ENCODE data around the gene SPX.

The SPX gene

DNA sequence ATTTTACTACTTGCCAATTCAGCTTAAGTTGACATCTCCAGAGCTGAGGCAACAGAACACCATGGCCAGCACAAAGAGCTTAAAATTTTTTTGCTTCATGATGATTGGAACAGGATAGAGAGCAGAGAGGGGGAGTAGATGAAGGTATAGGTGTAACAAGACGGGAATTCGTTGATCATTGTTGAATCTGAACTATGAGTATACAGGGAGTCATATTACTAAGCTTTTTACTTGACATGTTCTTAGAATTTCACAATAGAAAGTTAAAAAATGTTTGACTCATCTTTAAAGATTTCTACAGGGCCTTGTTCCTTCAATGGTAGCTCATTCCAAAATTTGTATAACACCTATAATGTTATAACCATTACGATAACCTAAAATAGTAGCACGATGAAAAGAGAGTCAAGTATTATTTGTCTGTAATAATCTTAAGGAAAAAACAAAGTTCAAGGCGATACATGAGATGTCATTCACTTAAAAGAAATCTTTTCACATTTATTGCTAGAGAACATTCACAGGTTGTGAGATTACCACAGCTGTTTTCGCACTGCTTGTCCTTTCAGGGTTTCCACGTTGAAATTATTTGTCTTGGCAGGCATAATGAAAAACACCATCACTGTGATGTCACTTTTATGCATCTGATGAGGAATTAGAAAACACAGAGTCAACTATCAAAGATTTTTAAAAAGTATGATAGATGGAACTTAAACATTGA, 33.9 kb downstream of the SPX start:
- no peaks in the 10 kb centered on the region for H3K9me3 ChIP-seq (ENCODE audit: control insufficient read depth in 1 of 2, low read length in 2 of 2)
- H3K27me3 ChIP-seq (ENCODE audit: low read depth, low read length), result no peaks in the 10 kb centered on the region
- no peaks in the 10 kb centered on the region for H3K4me1 ChIP-seq (ENCODE audit: control insufficient read depth in 1 of 2, insufficient read depth in 2 of 2, low read length in 2 of 2)
- no peaks in the 10 kb centered on the region for H3K36me3 ChIP-seq (ENCODE audit: control insufficient read depth in 1 of 2, insufficient read depth in 2 of 2, low read length in 2 of 2)
- H3K27ac ChIP-seq (ENCODE audit: low read length), result no peak overlapping the region
- no peak overlapping the region for H3K4me3 ChIP-seq (ENCODE audit: low read depth in 1 of 2, low read length in 2 of 2)

DNA sequence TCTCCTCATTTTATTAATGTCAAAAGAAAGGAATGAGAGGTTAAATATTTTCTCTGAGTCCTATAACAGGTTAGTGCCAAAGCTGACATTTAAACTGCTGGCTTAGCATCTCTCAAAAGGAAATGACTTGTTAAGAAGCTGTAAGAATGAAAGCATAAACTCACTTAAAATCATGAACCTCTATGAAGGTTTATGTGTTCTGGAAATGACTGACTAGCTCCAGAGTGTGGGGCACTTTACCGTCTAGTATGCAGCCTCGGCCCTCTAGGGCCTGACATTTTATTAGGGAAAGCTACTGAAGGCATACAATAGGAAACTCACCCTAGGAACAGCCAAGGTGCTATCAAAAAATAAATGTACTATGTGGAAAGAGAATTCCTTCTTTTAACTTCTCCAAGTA, 35.1 kb downstream of the SPX start:
- Histone ChIP-seq H3K36me3 (ENCODE audit: control insufficient read depth in 1 of 2, insufficient read depth in 2 of 2, low read length in 2 of 2) (no peaks in the 10 kb centered on the region), H3K27ac (ENCODE audit: low read length) (no peak overlapping the region), H3K27me3 (ENCODE audit: low read depth, low read length) (no peaks in the 10 kb centered on the region), H3K9me3 (ENCODE audit: control insufficient read depth in 1 of 2, low read length in 2 of 2) (no peaks in the 10 kb centered on the region), H3K4me3 (ENCODE audit: low read depth in 1 of 2, low read length in 2 of 2) (no peak overlapping the region), H3K4me1 (ENCODE audit: control insufficient read depth in 1 of 2, insufficient read depth in 2 of 2, low read length in 2 of 2) (no peaks in the 10 kb centered on the region)

GRCh38 chr12:21562859-21563258, 36.8 kb downstream of the SPX start:
- Histone ChIP-seq H3K9me3 (ENCODE audit: control insufficient read depth in 1 of 2, low read length in 2 of 2) (no peaks in the 10 kb centered on the region), H3K27ac (ENCODE audit: low read length) (no peak overlapping the region), H3K36me3 (ENCODE audit: control insufficient read depth in 1 of 2, insufficient read depth in 2 of 2, low read length in 2 of 2) (no peaks in the 10 kb centered on the region), H3K4me1 (ENCODE audit: control insufficient read depth in 1 of 2, insufficient read depth in 2 of 2, low read length in 2 of 2) (no peaks in the 10 kb centered on the region), H3K4me3 (ENCODE audit: low read depth in 1 of 2, low read length in 2 of 2) (no peak overlapping the region), H3K27me3 (ENCODE audit: low read depth, low read length) (no peaks in the 10 kb centered on the region)

DNA sequence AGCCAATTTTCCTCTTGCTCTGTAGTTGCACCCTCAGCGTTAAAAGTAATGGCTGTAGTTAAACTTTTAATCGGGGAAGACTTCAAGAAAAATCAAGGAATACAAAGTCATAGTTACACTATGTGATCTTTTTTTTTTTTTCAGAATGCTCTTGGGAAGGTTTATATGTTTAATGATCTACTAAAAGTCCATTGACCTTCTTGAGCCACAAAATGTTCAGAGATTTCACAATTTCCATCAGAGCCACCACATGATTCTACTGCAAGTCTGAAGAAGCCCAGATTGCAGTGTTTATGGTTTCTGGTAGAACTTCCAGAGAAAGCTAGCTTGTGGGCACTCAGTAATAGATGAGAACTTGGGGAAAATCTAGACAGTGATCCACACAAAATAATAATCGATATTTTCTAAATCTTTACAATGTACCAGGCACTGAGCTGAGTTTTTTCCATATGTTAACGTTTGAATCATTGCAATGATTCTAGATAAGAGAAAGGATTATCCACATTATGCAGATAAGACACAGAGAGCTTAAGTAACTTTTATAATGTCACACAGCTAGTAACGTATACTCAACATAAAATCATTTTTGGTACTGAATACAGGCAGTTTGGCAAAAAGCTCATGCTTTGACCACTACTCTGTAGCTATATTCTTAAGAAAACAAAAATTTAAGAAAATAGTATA, 40.3 kb downstream of the SPX start:
- Histone ChIP-seq H3K4me1 (ENCODE audit: control insufficient read depth in 1 of 2, insufficient read depth in 2 of 2, low read length in 2 of 2) (no peaks in the 10 kb centered on the region), H3K27me3 (ENCODE audit: low read depth, low read length) (no peaks in the 10 kb centered on the region), H3K9me3 (ENCODE audit: control insufficient read depth in 1 of 2, low read length in 2 of 2) (no peaks in the 10 kb centered on the region), H3K36me3 (ENCODE audit: control insufficient read depth in 1 of 2, insufficient read depth in 2 of 2, low read length in 2 of 2) (no peaks in the 10 kb centered on the region), H3K4me3 (ENCODE audit: low read depth in 1 of 2, low read length in 2 of 2) (no peak overlapping the region), H3K27ac (ENCODE audit: low read length) (no peak overlapping the region)

DNA sequence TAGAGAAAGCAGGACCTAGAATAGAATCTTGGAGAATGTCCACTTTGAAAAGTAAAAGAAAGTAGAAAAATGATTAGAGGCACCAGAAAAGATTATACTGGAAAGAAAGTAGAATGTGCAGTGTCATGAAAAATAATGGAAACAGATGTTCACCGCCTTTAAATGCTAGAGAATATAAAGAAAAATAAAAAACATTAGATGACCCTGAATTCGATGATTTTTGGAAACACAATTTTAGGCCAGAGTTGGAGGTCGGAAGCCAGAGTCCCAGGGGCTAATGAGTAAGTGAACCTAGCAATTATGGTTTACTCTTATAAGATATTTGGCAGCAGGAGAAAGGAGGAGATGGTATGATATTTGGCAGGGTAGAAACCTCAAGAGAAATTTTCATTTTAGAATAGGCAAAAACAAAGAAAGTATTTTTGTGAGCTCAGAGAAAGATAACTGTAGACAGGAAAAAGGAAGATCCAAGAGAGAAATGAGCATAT, 40.9 kb downstream of the SPX start:
- Histone ChIP-seq H3K27me3 (ENCODE audit: low read depth, low read length) (no peaks in the 10 kb centered on the region), H3K4me3 (ENCODE audit: low read depth in 1 of 2, low read length in 2 of 2) (no peak overlapping the region), H3K4me1 (ENCODE audit: control insufficient read depth in 1 of 2, insufficient read depth in 2 of 2, low read length in 2 of 2) (no peaks in the 10 kb centered on the region), H3K36me3 (ENCODE audit: control insufficient read depth in 1 of 2, insufficient read depth in 2 of 2, low read length in 2 of 2) (no peaks in the 10 kb centered on the region), H3K27ac (ENCODE audit: low read length) (no peak overlapping the region), H3K9me3 (ENCODE audit: control insufficient read depth in 1 of 2, low read length in 2 of 2) (no peaks in the 10 kb centered on the region)

DNA sequence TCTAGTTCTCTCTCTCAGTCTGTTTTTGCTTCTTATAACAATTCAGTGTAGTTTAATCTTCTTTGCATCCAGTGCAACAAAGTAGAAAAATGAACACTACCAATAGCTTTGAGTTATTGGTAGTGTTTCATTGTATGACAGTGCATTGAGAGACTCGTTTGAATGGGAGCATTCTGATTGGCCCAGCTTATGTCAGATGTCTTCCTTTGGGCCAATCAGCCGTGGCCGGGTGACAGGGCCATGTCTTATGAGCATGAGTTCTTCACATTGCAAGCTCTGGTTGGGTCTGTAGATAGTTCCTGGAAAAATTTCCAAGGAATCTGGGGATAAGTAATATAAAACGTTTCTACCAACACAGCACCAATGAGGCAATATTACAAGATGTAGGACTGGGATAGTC, 42.0 kb downstream of the SPX start:
- H3K9me3 ChIP-seq (ENCODE audit: control insufficient read depth in 1 of 2, low read length in 2 of 2), result no peaks in the 10 kb centered on the region
- no peak overlapping the region for H3K4me3 ChIP-seq (ENCODE audit: low read depth in 1 of 2, low read length in 2 of 2)
- H3K27ac ChIP-seq (ENCODE audit: low read length), result no peak overlapping the region
- H3K27me3 ChIP-seq (ENCODE audit: low read depth, low read length), result no peaks in the 10 kb centered on the region
- H3K4me1 ChIP-seq (ENCODE audit: control insufficient read depth in 1 of 2, insufficient read depth in 2 of 2, low read length in 2 of 2), result no peaks in the 10 kb centered on the region
- H3K36me3 ChIP-seq (ENCODE audit: control insufficient read depth in 1 of 2, insufficient read depth in 2 of 2, low read length in 2 of 2), result no peaks in the 10 kb centered on the region

DNA sequence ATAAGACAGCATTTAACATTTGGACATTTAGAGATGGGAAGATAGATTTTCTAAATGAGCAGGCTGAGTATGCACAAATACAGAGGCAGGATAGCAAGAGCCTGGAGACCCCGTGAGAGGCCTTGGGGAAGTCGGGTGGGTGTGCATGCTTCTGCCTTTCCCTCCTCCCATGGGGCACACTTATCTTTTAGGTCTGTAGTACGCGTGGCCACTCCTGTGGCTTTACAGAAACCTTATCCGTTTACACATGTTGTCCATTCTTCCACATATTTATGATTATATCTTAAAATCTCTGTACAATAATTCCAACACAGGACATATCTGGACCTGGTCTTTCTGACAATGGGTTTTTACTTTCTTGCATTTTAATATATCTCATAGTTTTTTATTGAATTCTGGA, 45.0 kb downstream of the SPX start:
- H3K4me1 ChIP-seq (ENCODE audit: control insufficient read depth in 1 of 2, insufficient read depth in 2 of 2, low read length in 2 of 2), result no peaks in the 10 kb centered on the region
- no peaks in the 10 kb centered on the region for H3K36me3 ChIP-seq (ENCODE audit: control insufficient read depth in 1 of 2, insufficient read depth in 2 of 2, low read length in 2 of 2)
- H3K4me3 ChIP-seq (ENCODE audit: low read depth in 1 of 2, low read length in 2 of 2), result no peak overlapping the region
- H3K27me3 ChIP-seq (ENCODE audit: low read depth, low read length), result no peaks in the 10 kb centered on the region
- no peak overlapping the region for H3K27ac ChIP-seq (ENCODE audit: low read length)
- no peaks in the 10 kb centered on the region for H3K9me3 ChIP-seq (ENCODE audit: control insufficient read depth in 1 of 2, low read length in 2 of 2)

GRCh38 chr12:21573733-21574358, 47.8 kb downstream of the SPX start:
- H3K4me1 ChIP-seq (ENCODE audit: control insufficient read depth in 1 of 2, insufficient read depth in 2 of 2, low read length in 2 of 2), result no peaks in the 10 kb centered on the region
- H3K36me3 ChIP-seq (ENCODE audit: control insufficient read depth in 1 of 2, insufficient read depth in 2 of 2, low read length in 2 of 2), result no peaks in the 10 kb centered on the region
- H3K9me3 ChIP-seq (ENCODE audit: control insufficient read depth in 1 of 2, low read length in 2 of 2), result no peaks in the 10 kb centered on the region
- no peak overlapping the region for H3K4me3 ChIP-seq (ENCODE audit: low read depth in 1 of 2, low read length in 2 of 2)
- H3K27me3 ChIP-seq (ENCODE audit: low read depth, low read length), result no peaks in the 10 kb centered on the region
- H3K27ac ChIP-seq (ENCODE audit: low read length), result no peak overlapping the region

DNA sequence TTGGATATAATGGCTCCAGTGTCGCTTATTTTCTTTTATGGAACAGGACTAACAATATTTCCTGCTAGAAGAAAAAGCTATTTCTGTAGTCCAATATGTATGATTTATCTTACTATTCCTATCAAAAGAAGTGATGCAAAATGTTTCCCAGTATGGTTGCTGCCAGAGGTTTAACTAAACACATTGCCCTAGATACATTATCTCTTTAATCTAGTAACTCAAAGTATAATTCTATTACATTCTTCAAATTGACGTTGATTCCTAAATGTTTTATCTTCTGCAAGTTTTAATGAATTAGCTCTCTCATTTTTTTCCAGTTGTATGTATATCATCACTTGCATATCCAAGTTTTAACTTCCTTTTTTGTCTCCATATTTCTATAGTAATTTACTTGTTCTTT, 50.3 kb downstream of the SPX start:
- Histone ChIP-seq H3K27ac (ENCODE audit: low read length) (no peak overlapping the region), H3K27me3 (ENCODE audit: low read depth, low read length) (no peaks in the 10 kb centered on the region), H3K4me1 (ENCODE audit: control insufficient read depth in 1 of 2, insufficient read depth in 2 of 2, low read length in 2 of 2) (no peaks in the 10 kb centered on the region), H3K36me3 (ENCODE audit: control insufficient read depth in 1 of 2, insufficient read depth in 2 of 2, low read length in 2 of 2) (no peaks in the 10 kb centered on the region), H3K4me3 (ENCODE audit: low read depth in 1 of 2, low read length in 2 of 2) (no peak overlapping the region), H3K9me3 (ENCODE audit: control insufficient read depth in 1 of 2, low read length in 2 of 2) (no peaks in the 10 kb centered on the region)

DNA sequence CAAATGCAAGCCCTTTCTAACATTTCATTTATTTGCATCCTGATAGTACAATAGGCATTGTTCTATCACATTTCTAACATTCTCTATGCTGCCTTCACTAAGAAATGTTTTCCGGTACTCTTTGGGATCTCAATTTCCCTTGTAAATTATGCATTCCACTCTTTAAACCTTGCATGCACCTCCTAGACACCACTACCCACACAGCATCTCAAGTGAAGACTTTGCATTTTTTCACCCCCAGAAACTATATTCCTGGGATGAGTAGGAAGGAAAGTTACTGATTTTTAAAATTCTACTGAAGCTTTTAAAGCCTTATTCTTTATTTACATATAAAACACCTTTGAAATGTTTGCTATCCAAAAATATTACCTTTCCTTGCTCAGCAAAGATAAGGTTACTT, 51.4 kb downstream of the SPX start:
- Histone ChIP-seq H3K4me1 (ENCODE audit: control insufficient read depth in 1 of 2, insufficient read depth in 2 of 2, low read length in 2 of 2) (no peaks in the 10 kb centered on the region), H3K27ac (ENCODE audit: low read length) (no peak overlapping the region), H3K27me3 (ENCODE audit: low read depth, low read length) (no peaks in the 10 kb centered on the region), H3K9me3 (ENCODE audit: control insufficient read depth in 1 of 2, low read length in 2 of 2) (no peaks in the 10 kb centered on the region), H3K36me3 (ENCODE audit: control insufficient read depth in 1 of 2, insufficient read depth in 2 of 2, low read length in 2 of 2) (no peaks in the 10 kb centered on the region), H3K4me3 (ENCODE audit: low read depth in 1 of 2, low read length in 2 of 2) (no peak overlapping the region)

- no peaks in the 10 kb centered on the region for H3K36me3 ChIP-seq (ENCODE audit: control insufficient read depth in 1 of 2, insufficient read depth in 2 of 2, low read length in 2 of 2)
- H3K27ac ChIP-seq (ENCODE audit: low read length), result no peak overlapping the region
- no peak overlapping the region for H3K4me3 ChIP-seq (ENCODE audit: low read depth in 1 of 2, low read length in 2 of 2)
- no peaks in the 10 kb centered on the region for H3K27me3 ChIP-seq (ENCODE audit: low read depth, low read length)
- H3K4me1 ChIP-seq (ENCODE audit: control insufficient read depth in 1 of 2, insufficient read depth in 2 of 2, low read length in 2 of 2), result no peaks in the 10 kb centered on the region
- no peaks in the 10 kb centered on the region for H3K9me3 ChIP-seq (ENCODE audit: control insufficient read depth in 1 of 2, low read length in 2 of 2)
Observed at GRCh38 chr12:21580748-21581516, 54.8 kb downstream of the SPX start.

Data from muscle layer of duodenum (tissue), 2 donors.